Adrenal gland (tissue), 5 donors: ENCODE measurements around the gene ITPRIPL1.

Experiments
- CTCF ChIP-seq, 6 experiments: fragments of 450-650 bp in 4 of 6; fragments of 200-600 bp in 2 of 6; sonication (generic) in 1 of 6; IDR thresholded peaks; 1 replicate in 5 of 6; 2 replicates in 1 of 6; pipeline versions ENCODE4 v1.5.1 to v1.8.0; 2016 to 2021; ENCODE audit warnings: antibody characterized with exemption in 6 of 6, mild to moderate bottlenecking in 2 of 6, moderate library complexity in 1 of 6
- POLR2A ChIP-seq, 2 donors: fragments of 450-650 bp; IDR thresholded peaks; one replicate each; pipeline ENCODE4 v1.6.1; 2017; ENCODE audit warnings: antibody characterized with exemption in 2 of 2, mild to moderate bottlenecking in 2 of 2, moderate library complexity in 1 of 2
- donor health status: DM: no; HTN: no; CAD: no.

DNA sequence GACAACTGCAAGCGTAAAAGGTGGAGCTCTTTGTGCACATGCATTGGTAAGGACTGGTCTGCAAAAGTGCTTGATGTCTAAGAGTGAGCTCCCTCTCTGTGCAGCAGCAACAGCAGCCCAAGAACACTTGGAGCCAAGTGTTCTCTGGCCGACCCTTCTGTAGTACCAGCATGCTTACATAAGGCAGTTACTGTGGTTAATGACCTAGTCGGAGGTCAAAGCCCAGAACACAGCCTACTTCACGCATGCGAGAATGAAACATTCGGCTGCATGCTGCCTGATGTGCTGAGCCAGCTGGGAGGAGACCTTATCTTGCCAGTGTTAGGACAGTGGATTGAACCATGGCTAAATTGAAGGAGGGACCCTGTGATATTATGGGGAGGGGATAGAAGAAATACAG is 31.8 kb downstream of the ITPRIPL1 start:
- TF ChIP-seq CTCF (IDR thresholded peaks at IDR 0.05): no peak
- TF ChIP-seq POLR2A (IDR thresholded peaks at IDR 0.05): no peak
